CD14-positive monocyte (primary cell): ENCODE data around the gene FAM168B. TPM values are rescaled to one million over a fixed set of nuclear protein-coding genes. Genes with fewer than 3 reads are reported as not detected.
A peak's percentile ranks its signal among the peaks of the same experiment; 100 is the strongest.

Experiments used
- DNase-seq, 3 donors: peaks; one replicate each; pipeline ENCODE4 v3.0.0-alpha.2; 2011 to 2022
- H2AFZ ChIP-seq: 2 replicates; pipeline ENCODE4 v1.6.0; 2012; ENCODE audit warnings: mild to moderate bottlenecking, low read depth, low read length, inconsistent platforms; ENCODE audit not compliant: insufficient read depth, poor library complexity, severe bottlenecking
- H3K27ac ChIP-seq, 2 donors: 1 replicate in 1 of 2; 2 replicates in 1 of 2; pipeline ENCODE4 v1.5.1; 2012 to 2013; ENCODE audit warnings: low read length in 2 of 2, control low read depth in 1 of 2, inconsistent platforms in 1 of 2, low read depth in 1 of 2, mild to moderate bottlenecking in 1 of 2
- H3K27me3 ChIP-seq, 2 donors: one replicate each; pipeline versions ENCODE4 v1.6.0 to v1.6.1; 2011 to 2013; ENCODE audit warnings: low read length in 2 of 2; ENCODE audit not compliant: control insufficient read depth in 2 of 2, insufficient read depth in 2 of 2
- H3K36me3 ChIP-seq, 2 donors: replicated peaks in 1 of 2; 1 replicate in 1 of 2; 2 replicates in 1 of 2; pipeline versions ENCODE4 v1.5.1 to v1.6.1; 2012 to 2013; ENCODE audit warnings: low read length in 2 of 2, control low read depth in 1 of 2, inconsistent platforms in 1 of 2, mild to moderate bottlenecking in 1 of 2; ENCODE audit not compliant: insufficient read depth in 2 of 2, control insufficient read depth in 1 of 2
- H3K4me1 ChIP-seq, 2 donors: 1 replicate in 1 of 2; 2 replicates in 1 of 2; pipeline versions ENCODE4 v1.5.1 to v1.6.1; 2012 to 2013; ENCODE audit warnings: low read length in 2 of 2, control low read depth in 1 of 2, inconsistent platforms in 1 of 2, mild to moderate bottlenecking in 1 of 2, moderate library complexity in 1 of 2; ENCODE audit not compliant: insufficient read depth in 2 of 2, control insufficient read depth in 1 of 2
- H3K4me2 ChIP-seq: replicated peaks from 2 replicates; pipeline ENCODE3; 2012; ENCODE audit warnings: low read length, moderate library complexity, mild to moderate bottlenecking; ENCODE audit not compliant: poor library complexity, severe bottlenecking; ENCODE audit errors: extremely low read depth
- H3K4me3 ChIP-seq, 3 experiments: fragments of 200-600 bp in 1 of 3; sonication (generic) in 1 of 3; replicated peaks in 1 of 3; 1 replicate in 2 of 3; 2 replicates in 1 of 3; pipeline ENCODE4 v1.5.1; 2011 to 2013; ENCODE audit warnings: low read length in 3 of 3, mild to moderate bottlenecking in 3 of 3, control low read depth in 2 of 3, low read depth in 2 of 3, inconsistent platforms in 1 of 3, moderate library complexity in 1 of 3
- H3K79me2 ChIP-seq: 2 replicates; pipeline ENCODE4 v1.6.0; 2012; ENCODE audit warnings: mild to moderate bottlenecking, control low read depth, inconsistent platforms, low read length, moderate library complexity; ENCODE audit not compliant: insufficient read depth
- H3K9ac ChIP-seq: 2 replicates; pipeline ENCODE4 v1.6.0; 2017; ENCODE audit warnings: low read length, mild to moderate bottlenecking; ENCODE audit not compliant: insufficient read depth, poor library complexity, severe bottlenecking
- H3K9me3 ChIP-seq, 2 donors: replicated peaks in 1 of 2; 1 replicate in 1 of 2; 2 replicates in 1 of 2; pipeline versions ENCODE4 v1.5.1 to v1.6.1; 2012 to 2013; ENCODE audit warnings: low read length in 2 of 2, control low read depth in 1 of 2; ENCODE audit not compliant: control insufficient read depth in 1 of 2, insufficient read depth in 1 of 2
- H4K20me1 ChIP-seq: 2 replicates; pipeline ENCODE4 v1.6.0; 2012; ENCODE audit warnings: mild to moderate bottlenecking, low read length, control low read depth, moderate library complexity; ENCODE audit not compliant: insufficient read depth
- H3K27ac Mint-ChIP-seq, 7 donors: one replicate each; pipeline ENCODE4 v1.8.0; 2020; ENCODE audit warnings: mild to moderate bottlenecking in 7 of 7, mixed read lengths in 7 of 7, moderate library complexity in 6 of 7, inconsistent platforms in 2 of 7
- H3K27me3 Mint-ChIP-seq, 3 donors: one replicate each; pipeline ENCODE4 v1.8.0; 2021 to 2022; ENCODE audit warnings: low read depth in 3 of 3, mild to moderate bottlenecking in 3 of 3, mixed read lengths in 3 of 3, moderate library complexity in 3 of 3, inconsistent platforms in 1 of 3
- H3K36me3 Mint-ChIP-seq, 2 donors: one replicate each; pipeline ENCODE4 v1.8.0; 2020; ENCODE audit warnings: mixed read lengths in 2 of 2, inconsistent platforms in 1 of 2, mild to moderate bottlenecking in 1 of 2
- H3K4me1 Mint-ChIP-seq: one replicate; pipeline ENCODE4 v1.8.0; 2020; ENCODE audit warnings: mild to moderate bottlenecking, mixed read lengths
- H3K4me3 Mint-ChIP-seq, 2 donors: one replicate each; pipeline ENCODE4 v1.8.0; 2020; ENCODE audit warnings: mild to moderate bottlenecking in 2 of 2, mixed read lengths in 2 of 2, moderate library complexity in 1 of 2
- H3K9me3 Mint-ChIP-seq, 7 donors: one replicate each; pipeline ENCODE4 v1.8.0; 2020 to 2022; ENCODE audit warnings: mixed read lengths in 7 of 7, mild to moderate bottlenecking in 6 of 7, moderate library complexity in 6 of 7, inconsistent platforms in 2 of 7
- WGBS: methylation state at CpG from one replicate; pipeline ENCODE4 v1.1.5; 2013; ENCODE audit warnings: missing lambda C conversion rate; ENCODE audit not compliant: insufficient coverage; 5-methylcytosine and 5-hydroxymethylcytosine counted together
- intact Hi-C, 2 donors: fragments of 100-400 bp; cut with micrococcal nuclease; formaldehyde crosslinking; loops; one replicate each; pipeline versions ENCODE4 v1.15.0 to v1.15.1; 2023
- polyA plus RNA-seq, 3 donors: library from polyadenylated mRNA; depleted of rRNA in 1 of 3; unstranded in 2 of 3; stranded (reverse) in 1 of 3; fragments of 300-500 nt in 2 of 3; fragments of >200 nt in 1 of 3; fragmentation: Illumina TruSeq in 2 of 3; gene quantifications; 1 replicate in 2 of 3; 2 replicates in 1 of 3; pipeline ENCODE4 v1.2.3, GENCODE V29; 2012 to 2021
- TF ChIP-seq, protein P1 (sequence below): fragments of 200-600 bp; IDR thresholded peaks from one replicate; pipeline ENCODE4 v1.8.0; 2022; ENCODE audit warnings: antibody characterized with exemption, mild to moderate bottlenecking

FAM168B gene
- polyA plus RNA-seq, 3 donors = 20.5 to 33.2 (median 22.6) TPM

DNA sequence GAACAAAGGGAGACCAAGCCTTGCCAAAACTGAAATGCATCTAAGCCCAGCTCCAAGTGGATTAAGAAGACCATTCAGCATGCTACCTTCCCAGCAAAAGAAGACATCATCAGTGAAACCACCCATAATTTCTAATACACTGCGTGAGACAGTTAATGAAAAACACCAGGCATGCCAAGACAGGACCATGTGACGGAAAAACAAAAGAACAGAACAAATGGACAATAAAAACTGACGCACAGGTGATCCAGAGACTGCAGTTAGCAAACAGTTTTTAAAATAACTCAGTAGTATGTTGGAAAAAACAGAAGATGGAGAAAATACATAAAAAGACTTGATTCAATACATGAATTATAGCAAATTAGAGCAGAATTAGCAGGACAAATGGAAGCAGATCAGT lies 15.3 kb downstream of the FAM168B start:
- Histone ChIP-seq H3K9me3 (no peaks in the 10 kb centered on the region), H3K4me1 (no peaks in the 10 kb centered on the region), H3K27me3 (no peaks in the 10 kb centered on the region), H3K9ac (no peak overlapping the region), H3K4me2 (no peak overlapping the region), H3K36me3 (peaks cover 84 to 100% of the 10 kb centered on the region in 2 donors), H3K79me2 (peaks cover 92% of the 10 kb centered on the region), H4K20me1 (peaks cover 97% of the 10 kb centered on the region), H3K4me3 (no peak overlapping the region), H3K27ac (no peak overlapping the region), H2AFZ (no peak overlapping the region)
- Mint-ChIP-seq H3K27ac (no peak overlapping the region), H3K27me3 (no peaks in the 10 kb centered on the region), H3K36me3 (peaks cover 81 to 98% of the 10 kb centered on the region in 2 donors), H3K9me3 (peaks cover 0 to 2% (median 0%) of the 10 kb centered on the region in 7 donors), H3K4me1 (no peaks in the 10 kb centered on the region), H3K4me3 (no peak overlapping the region)
- intact Hi-C loops = no loop called here
- TF ChIP-seq, protein P1, sequence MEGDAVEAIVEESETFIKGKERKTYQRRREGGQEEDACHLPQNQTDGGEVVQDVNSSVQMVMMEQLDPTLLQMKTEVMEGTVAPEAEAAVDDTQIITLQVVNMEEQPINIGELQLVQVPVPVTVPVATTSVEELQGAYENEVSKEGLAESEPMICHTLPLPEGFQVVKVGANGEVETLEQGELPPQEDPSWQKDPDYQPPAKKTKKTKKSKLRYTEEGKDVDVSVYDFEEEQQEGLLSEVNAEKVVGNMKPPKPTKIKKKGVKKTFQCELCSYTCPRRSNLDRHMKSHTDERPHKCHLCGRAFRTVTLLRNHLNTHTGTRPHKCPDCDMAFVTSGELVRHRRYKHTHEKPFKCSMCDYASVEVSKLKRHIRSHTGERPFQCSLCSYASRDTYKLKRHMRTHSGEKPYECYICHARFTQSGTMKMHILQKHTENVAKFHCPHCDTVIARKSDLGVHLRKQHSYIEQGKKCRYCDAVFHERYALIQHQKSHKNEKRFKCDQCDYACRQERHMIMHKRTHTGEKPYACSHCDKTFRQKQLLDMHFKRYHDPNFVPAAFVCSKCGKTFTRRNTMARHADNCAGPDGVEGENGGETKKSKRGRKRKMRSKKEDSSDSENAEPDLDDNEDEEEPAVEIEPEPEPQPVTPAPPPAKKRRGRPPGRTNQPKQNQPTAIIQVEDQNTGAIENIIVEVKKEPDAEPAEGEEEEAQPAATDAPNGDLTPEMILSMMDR = no peak
- DNase-seq = no peak
- WGBS = 100% methylated on average over 1 of the region's 3 CpGs

DNA sequence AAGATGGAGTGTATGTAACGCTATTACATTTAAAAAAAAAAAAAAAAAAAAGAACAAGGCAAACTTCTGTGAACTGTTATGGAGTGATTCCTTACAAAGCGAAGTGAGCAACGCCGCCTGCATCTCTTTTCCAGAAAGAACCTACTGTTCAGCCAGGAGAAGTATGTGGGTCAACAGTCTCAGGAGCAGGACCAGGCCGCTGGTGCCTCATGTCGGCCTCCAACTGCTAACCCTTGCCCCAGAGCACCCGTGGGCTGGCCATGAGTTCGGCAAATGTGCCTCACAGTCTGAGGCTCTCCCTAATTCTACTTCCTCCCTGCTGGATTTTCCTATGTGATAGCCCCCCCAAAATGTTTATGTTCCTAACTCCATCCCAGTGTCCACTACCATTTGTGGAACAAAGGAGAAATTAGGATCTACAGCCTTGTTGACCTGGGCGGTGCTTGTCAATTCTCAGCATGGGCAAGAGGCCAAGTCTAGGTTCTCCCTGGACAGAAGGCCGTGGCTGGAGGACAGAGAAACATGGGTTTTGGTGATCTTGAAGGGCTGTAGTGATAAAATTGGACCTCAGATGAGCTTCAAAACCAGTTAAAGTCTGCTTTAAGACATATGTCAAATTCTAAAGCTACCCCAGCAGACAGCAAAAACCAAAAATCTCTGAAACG lies 15.9 kb downstream of the FAM168B start:
- H3K4me1 Mint-ChIP-seq = no peaks in the 10 kb centered on the region
- intact Hi-C loops = no loop called here
- H3K9me3 Mint-ChIP-seq = peaks cover 0 to 2% (median 0%) of the 10 kb centered on the region in 7 donors
- Histone ChIP-seq H3K9me3 (no peaks in the 10 kb centered on the region), H4K20me1 (peaks cover 97% of the 10 kb centered on the region), H2AFZ (no peak overlapping the region), H3K9ac (no peak overlapping the region), H3K36me3 (peaks cover 84 to 98% of the 10 kb centered on the region in 2 donors), H3K27me3 (no peaks in the 10 kb centered on the region), H3K79me2 (peaks cover 92% of the 10 kb centered on the region), H3K4me2 (no peak overlapping the region), H3K4me1 (no peaks in the 10 kb centered on the region), H3K27ac (no peak overlapping the region), H3K4me3 (no peak overlapping the region)
- H3K4me3 Mint-ChIP-seq = no peak overlapping the region
- peaks cover 82 to 99% of the 10 kb centered on the region in 2 donors for H3K36me3 Mint-ChIP-seq
- no peak for DNase-seq
- H3K27me3 Mint-ChIP-seq = no peaks in the 10 kb centered on the region
- TF ChIP-seq, protein P1 = no peak
- peak overlapping the region in 2 of 7 donors; percentile 22 to 25 for H3K27ac Mint-ChIP-seq
- WGBS = 96% methylated on average over 7 of the region's 11 CpGs
